Loucy (cell line): ENCODE data around the gene GNAZ.

Experiments
- CTCF ChIP-seq: fragments of 200-600 bp; sonication (generic); conservative IDR thresholded peaks from 2 replicates; pipeline ENCODE4 v1.5.1; 2014; ENCODE audit warnings: mild to moderate bottlenecking, antibody characterized with exemption, low read length
- EZH2phosphoT487 ChIP-seq: fragments of 200-600 bp; IDR thresholded peaks from 2 replicates; pipeline ENCODE4 v1.6.1; 2018; ENCODE audit warnings: antibody characterized with exemption, mild to moderate bottlenecking, moderate library complexity, borderline replicate concordance

- TF ChIP-seq CTCF: no peak
- no peak for TF ChIP-seq EZH2phosphoT487
Observed at GRCh38 chr22:23034621-23035556, 35.4 kb upstream of the GNAZ start.
